Measurements from ENCODE around the gene PLEKHG5.

GRCh38 chr1:6474815-6475282 is 16.6 kb downstream of the PLEKHG5 start:
- TF ChIP-seq CTCF (IDR thresholded peaks at IDR 0.05) (no peak), POLR2A (IDR thresholded peaks at IDR 0.05) (no peak)
